ENCODE data around the gene RAB24.
A peak's percentile ranks its signal among the peaks of the same experiment; 100 is the strongest.

RAB24 gene

DNA sequence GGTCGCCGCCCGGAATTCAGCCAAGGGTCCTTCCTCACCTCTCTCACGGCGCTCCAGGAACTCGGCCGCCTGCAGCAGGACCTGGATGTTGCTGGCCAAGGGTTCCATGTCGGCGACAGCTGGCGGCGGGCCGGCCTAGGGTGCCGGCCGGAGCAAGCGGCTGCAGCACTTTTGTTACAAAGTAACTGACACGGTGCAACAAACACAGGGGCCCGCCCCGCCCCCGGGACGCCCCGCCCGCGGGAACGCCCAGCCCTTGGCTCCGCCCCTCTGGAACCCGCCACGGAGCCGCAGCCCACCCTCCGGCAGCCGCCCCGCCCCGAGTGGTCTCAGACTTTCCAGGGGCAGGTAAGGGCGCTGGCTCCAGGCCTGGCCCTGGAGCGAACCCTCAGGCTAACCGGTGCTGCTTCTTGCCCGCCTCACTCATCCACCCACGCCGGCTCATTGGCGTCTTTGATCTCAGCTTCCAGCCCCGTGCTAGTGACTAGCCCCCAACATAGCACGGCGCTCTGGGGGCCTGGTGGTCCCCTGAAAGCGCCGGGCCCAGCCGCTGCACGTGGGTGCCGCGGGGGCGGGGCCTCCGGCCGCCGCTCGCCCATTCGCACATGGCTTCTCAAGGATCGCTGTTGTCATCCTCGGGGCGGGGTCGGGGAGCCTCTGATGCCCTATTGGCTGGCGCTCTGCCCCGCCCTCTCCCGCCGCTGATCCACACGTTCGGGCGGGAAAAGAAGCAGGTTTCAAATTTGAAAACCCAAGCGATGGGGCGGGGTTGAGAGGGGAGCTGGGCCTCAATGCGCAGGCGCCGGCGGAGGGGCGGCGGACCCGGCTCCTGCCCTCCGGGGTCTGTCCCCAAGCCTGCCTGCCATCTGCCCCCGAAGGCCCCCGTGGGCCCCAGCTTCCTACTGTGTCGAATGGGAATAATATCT is 8.5 kb upstream of the RAB24 start, which contains the start of gene MXD3:
TSS of gene MXD3 (minus strand) at position 176 of the 926 bp plus-strand sequence. CDS start at position 108, 68 bp downstream.
- Histone ChIP-seq H3K9me2 (replicated peaks; ENCODE audit: insufficient read depth, low read length) (no peaks in the 10 kb centered on the region), H3K27me3 (ENCODE audit: low read length) (no peaks in the 10 kb centered on the region), H3K36me3 (ENCODE audit: low read length) (0 out of 2 replicates have a peak, but pooled peaks cover under 1% of the 10 kb centered on the region), H3K9ac (ENCODE audit: low read length) (peak within 1 kb of the TSS; percentile 75), H3K4me3 (ENCODE audit: insufficient read depth, low read length, poor library complexity, severe bottlenecking) (peak within 1 kb of the TSS; percentile 64), H3F3A (ENCODE audit: insufficient read depth) (peaks cover 29% of the 10 kb centered on the region), H3K27ac (ENCODE audit: low read depth, low read length) (peak within 1 kb of the TSS; percentile 88), H3K9me3 (ENCODE audit: insufficient read depth, low read length) (no peaks in the 10 kb centered on the region), H4K20me1 (ENCODE audit: low read depth, low read length) (peaks cover 6% of the 10 kb centered on the region; the same call in 1 of the 2 replicates), H3K79me2 (ENCODE audit: insufficient read depth, low read length) (no peaks in the 10 kb centered on the region), H2AFZ (ENCODE audit: low read depth, low read length, severe bottlenecking) (peak within 1 kb of the TSS; percentile 72), H3K4me2 (ENCODE audit: low read depth, low read length, poor library complexity, severe bottlenecking) (peak within 1 kb of the TSS; percentile 88)
- no peak for TF ChIP-seq EZH2phosphoT487 (conservative IDR thresholded peaks at IDR 0.05; ENCODE audit: low read length)
- TF ChIP-seq, protein P1, sequence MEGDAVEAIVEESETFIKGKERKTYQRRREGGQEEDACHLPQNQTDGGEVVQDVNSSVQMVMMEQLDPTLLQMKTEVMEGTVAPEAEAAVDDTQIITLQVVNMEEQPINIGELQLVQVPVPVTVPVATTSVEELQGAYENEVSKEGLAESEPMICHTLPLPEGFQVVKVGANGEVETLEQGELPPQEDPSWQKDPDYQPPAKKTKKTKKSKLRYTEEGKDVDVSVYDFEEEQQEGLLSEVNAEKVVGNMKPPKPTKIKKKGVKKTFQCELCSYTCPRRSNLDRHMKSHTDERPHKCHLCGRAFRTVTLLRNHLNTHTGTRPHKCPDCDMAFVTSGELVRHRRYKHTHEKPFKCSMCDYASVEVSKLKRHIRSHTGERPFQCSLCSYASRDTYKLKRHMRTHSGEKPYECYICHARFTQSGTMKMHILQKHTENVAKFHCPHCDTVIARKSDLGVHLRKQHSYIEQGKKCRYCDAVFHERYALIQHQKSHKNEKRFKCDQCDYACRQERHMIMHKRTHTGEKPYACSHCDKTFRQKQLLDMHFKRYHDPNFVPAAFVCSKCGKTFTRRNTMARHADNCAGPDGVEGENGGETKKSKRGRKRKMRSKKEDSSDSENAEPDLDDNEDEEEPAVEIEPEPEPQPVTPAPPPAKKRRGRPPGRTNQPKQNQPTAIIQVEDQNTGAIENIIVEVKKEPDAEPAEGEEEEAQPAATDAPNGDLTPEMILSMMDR (IDR thresholded peaks at IDR 0.05; ENCODE audit: insufficient read depth, low read length, poor library complexity, severe bottlenecking) = no peak

DNA sequence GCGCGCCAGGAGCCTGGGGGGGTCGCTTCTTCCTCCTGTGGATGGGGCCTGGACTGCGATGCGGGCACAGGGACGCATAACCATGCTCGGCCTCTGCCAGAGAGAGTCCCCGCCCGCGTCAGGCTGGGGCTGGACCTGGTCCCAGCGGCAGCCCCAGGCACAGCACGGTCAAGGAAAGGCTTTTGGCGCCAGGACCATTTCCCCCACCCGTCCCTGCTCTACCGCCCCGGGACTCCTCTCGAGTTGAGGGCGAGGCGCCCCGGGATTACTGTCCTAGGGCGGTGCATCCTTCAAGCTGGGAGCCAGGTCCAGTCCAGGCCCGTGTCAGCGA is 7.8 kb upstream of the RAB24 start:
- H3K27me3 ChIP-seq (ENCODE audit: low read length) = no peaks in the 10 kb centered on the region
- H2AFZ ChIP-seq (ENCODE audit: low read depth, low read length, severe bottlenecking) = no peak overlapping the region
- 0 out of 2 replicates have a peak, but pooled peaks cover 2% of the 10 kb centered on the region for H3K36me3 ChIP-seq (ENCODE audit: low read length)
- H3K27ac ChIP-seq (ENCODE audit: low read depth, low read length) = peak overlapping the region; percentile 88
- peak overlapping the region; percentile 88 for H3K4me2 ChIP-seq (ENCODE audit: low read depth, low read length, poor library complexity, severe bottlenecking)
- H3F3A ChIP-seq (ENCODE audit: insufficient read depth) = peaks cover 34% of the 10 kb centered on the region
- H3K9me3 ChIP-seq (ENCODE audit: insufficient read depth, low read length) = no peaks in the 10 kb centered on the region
- peak overlapping the region; percentile 75 for H3K9ac ChIP-seq (ENCODE audit: low read length)
- H3K79me2 ChIP-seq (ENCODE audit: insufficient read depth, low read length) = no peaks in the 10 kb centered on the region
- H4K20me1 ChIP-seq (ENCODE audit: low read depth, low read length) = peaks cover 6% of the 10 kb centered on the region; the same call in 1 of the 2 replicates
- H3K4me3 ChIP-seq (ENCODE audit: insufficient read depth, low read length, poor library complexity, severe bottlenecking) = peak overlapping the region; percentile 64
- no peaks in the 10 kb centered on the region for H3K9me2 ChIP-seq (replicated peaks; ENCODE audit: insufficient read depth, low read length)
- TF ChIP-seq EZH2phosphoT487 (conservative IDR thresholded peaks at IDR 0.05; ENCODE audit: low read length) = no peak
- TF ChIP-seq, protein P1 (IDR thresholded peaks at IDR 0.05; ENCODE audit: insufficient read depth, low read length, poor library complexity, severe bottlenecking) = no peak

DNA sequence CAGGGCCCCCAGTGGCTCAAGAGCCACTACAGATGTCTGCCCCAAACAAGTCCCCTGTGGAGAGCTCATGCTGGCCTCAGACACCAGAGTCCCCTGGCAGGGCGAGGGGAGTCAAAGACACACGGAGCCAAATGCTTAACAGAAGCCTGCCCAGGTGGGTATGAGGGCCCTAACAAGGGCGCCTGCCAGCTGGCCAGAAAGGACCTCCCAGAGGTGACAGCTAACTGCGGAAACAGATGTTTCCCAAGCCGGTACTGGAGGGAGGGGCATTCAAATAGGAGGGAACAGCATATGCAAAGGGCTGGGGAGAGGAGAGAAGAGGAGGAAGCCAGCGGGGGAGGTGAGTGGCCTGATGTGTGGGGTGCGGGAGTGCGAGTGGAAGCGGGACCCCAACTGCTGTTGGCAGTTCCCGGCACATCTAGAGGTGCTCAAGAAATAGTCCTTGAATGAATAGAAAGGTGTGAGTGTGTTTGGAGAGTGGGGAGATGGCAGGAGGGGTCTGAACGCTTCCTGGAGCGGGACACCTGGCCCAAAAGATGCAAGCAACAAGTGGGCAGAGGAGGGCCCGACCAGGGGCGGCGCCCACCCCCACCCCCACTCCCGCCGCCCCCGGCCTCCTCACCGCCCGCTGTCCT is 7.4 kb upstream of the RAB24 start:
- Histone ChIP-seq H3K27me3 (ENCODE audit: low read length) (no peaks in the 10 kb centered on the region), H3K36me3 (ENCODE audit: low read length) (0 out of 2 replicates have a peak, but pooled peaks cover 2% of the 10 kb centered on the region), H4K20me1 (ENCODE audit: low read depth, low read length) (peaks cover 6% of the 10 kb centered on the region; the same call in 1 of the 2 replicates), H3K27ac (ENCODE audit: low read depth, low read length) (peak overlapping the region; percentile 88), H3K9me3 (ENCODE audit: insufficient read depth, low read length) (no peaks in the 10 kb centered on the region), H3K4me2 (ENCODE audit: low read depth, low read length, poor library complexity, severe bottlenecking) (peak overlapping the region; percentile 88), H3K79me2 (ENCODE audit: insufficient read depth, low read length) (peaks cover 3% of the 10 kb centered on the region; the same call in 1 of the 2 replicates), H3K9ac (ENCODE audit: low read length) (peak overlapping the region; percentile 75), H3K4me3 (ENCODE audit: insufficient read depth, low read length, poor library complexity, severe bottlenecking) (peak overlapping the region; percentile 64), H3K9me2 (replicated peaks; ENCODE audit: insufficient read depth, low read length) (no peaks in the 10 kb centered on the region), H2AFZ (ENCODE audit: low read depth, low read length, severe bottlenecking) (no peak overlapping the region), H3F3A (ENCODE audit: insufficient read depth) (peaks cover 32% of the 10 kb centered on the region)
- no peak for TF ChIP-seq EZH2phosphoT487 (conservative IDR thresholded peaks at IDR 0.05; ENCODE audit: low read length)
- TF ChIP-seq, protein P1 (IDR thresholded peaks at IDR 0.05; ENCODE audit: insufficient read depth, low read length, poor library complexity, severe bottlenecking) = no peak

Data from SU-DHL-6 (cell line).